Measurements from ENCODE around the gene SERPINB6. TPM values are rescaled to one million over a fixed set of nuclear protein-coding genes. Genes with fewer than 3 reads are reported as not detected.

Gene SERPINB6
- total and polyA plus RNA-seq, 9 of the 15 experiments (the other 6 are each of a cell fraction or from before 2014, with no cell fraction given): 86.6 to 211 (median 143) TPM

DNA sequence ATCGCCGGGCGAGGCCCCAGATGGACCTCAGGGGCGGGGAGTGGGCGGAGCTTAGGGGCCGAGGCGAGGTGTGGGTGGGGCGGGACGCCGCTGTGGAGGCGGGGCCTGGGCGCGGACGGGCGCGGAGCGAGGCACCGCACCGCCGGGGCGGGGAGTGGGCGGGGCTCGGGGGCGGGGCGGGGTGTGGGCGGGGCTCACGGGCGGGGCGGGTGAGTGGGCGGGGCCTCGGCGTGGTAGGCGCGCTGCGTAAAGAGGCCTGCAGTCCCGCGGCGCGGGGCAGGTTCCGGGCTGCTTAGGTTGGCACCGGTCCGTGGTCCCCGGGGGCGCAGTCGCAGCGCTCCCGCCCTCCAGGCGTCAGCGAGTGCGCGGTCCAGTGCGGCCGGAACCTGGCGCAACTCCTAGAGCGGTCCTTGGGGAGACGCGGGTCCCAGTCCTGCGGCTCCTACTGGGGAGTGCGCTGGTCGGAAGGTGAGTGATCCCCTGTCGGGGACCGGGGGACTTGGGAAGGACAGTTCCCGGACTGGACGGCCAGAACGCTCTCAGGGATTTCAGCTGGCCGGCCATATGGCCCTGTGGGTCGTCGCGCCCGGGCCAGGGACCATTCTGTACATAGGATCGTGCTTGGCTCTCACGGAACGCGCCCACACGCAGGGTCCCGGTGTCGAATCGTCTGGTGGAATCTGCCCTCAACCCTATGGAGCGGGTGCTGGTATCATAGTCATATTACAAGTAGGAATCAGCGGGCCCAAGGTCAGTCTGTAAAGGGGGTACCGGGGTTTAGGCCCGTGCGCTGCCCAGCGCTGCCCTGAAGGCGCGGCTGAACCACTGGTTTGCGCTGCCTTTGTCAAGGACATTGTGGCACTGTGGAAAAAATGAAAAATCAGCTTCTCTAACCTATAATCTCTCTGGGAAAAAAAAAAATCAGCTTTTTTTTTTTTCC lies 28.5 kb upstream of the SERPINB6 start, which contains the start of gene NQO2 (continued):
- TF ChIP-seq IFI16 (CRISPR knock-in tag; IDR thresholded peaks at IDR 0.05): no peak
- no peak for TF ChIP-seq ILK (tag; IDR thresholded peaks at IDR 0.05; ENCODE audit: borderline replicate concordance, low read depth)
- peak; percentile 77 to 82 for TF ChIP-seq NRF1 (conservative IDR thresholded peaks at IDR 0.05 in 1 of 2, IDR thresholded peaks at IDR 0.05 in 1 of 2)
- TF ChIP-seq RAD51 (IDR thresholded peaks at IDR 0.05; ENCODE audit: borderline replicate concordance, low read depth): no peak
- TF ChIP-seq TARDBP (IDR thresholded peaks at IDR 0.05): no peak
- TF ChIP-seq ZNF707 (CRISPR knock-in tag; conservative IDR thresholded peaks at IDR 0.05): no peak
- TF ChIP-seq, protein P1, sequence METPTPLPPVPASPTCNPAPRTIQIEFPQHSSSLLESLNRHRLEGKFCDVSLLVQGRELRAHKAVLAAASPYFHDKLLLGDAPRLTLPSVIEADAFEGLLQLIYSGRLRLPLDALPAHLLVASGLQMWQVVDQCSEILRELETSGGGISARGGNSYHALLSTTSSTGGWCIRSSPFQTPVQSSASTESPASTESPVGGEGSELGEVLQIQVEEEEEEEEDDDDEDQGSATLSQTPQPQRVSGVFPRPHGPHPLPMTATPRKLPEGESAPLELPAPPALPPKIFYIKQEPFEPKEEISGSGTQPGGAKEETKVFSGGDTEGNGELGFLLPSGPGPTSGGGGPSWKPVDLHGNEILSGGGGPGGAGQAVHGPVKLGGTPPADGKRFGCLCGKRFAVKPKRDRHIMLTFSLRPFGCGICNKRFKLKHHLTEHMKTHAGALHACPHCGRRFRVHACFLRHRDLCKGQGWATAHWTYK (CRISPR knock-in tag; IDR thresholded peaks at IDR 0.05): peak; percentile 80
- peak; percentile 90 for TF ChIP-seq RBBP5 (IDR thresholded peaks at IDR 0.05; ENCODE audit: borderline replicate concordance, insufficient read depth, low read length, poor library complexity, severe bottlenecking)
- no peak for TF ChIP-seq MTF1 (CRISPR knock-in tag; IDR thresholded peaks at IDR 0.05; ENCODE audit: borderline replicate concordance)
- no peak for TF ChIP-seq KLF10 (CRISPR knock-in tag; IDR thresholded peaks at IDR 0.05)
- peak; percentile 55; the same call in 1 of the 2 replicates for TF ChIP-seq ZBTB1 (CRISPR knock-in tag; IDR thresholded peaks at IDR 0.05; ENCODE audit: borderline replicate concordance, low read depth)
- TF ChIP-seq SMAD1 (IDR thresholded peaks at IDR 0.05; ENCODE audit: low read depth, low read length, partially characterized antibody): peak; percentile 70
- TF ChIP-seq, protein P2, sequence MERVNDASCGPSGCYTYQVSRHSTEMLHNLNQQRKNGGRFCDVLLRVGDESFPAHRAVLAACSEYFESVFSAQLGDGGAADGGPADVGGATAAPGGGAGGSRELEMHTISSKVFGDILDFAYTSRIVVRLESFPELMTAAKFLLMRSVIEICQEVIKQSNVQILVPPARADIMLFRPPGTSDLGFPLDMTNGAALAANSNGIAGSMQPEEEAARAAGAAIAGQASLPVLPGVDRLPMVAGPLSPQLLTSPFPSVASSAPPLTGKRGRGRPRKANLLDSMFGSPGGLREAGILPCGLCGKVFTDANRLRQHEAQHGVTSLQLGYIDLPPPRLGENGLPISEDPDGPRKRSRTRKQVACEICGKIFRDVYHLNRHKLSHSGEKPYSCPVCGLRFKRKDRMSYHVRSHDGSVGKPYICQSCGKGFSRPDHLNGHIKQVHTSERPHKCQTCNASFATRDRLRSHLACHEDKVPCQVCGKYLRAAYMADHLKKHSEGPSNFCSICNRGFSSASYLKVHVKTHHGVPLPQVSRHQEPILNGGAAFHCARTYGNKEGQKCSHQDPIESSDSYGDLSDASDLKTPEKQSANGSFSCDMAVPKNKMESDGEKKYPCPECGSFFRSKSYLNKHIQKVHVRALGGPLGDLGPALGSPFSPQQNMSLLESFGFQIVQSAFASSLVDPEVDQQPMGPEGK (CRISPR knock-in tag; IDR thresholded peaks at IDR 0.05; ENCODE audit: borderline replicate concordance): no peak
- TF ChIP-seq ASH1L (IDR thresholded peaks at IDR 0.05; ENCODE audit: borderline replicate concordance, low read depth, partially characterized antibody): no peak
- TF ChIP-seq, protein P3, sequence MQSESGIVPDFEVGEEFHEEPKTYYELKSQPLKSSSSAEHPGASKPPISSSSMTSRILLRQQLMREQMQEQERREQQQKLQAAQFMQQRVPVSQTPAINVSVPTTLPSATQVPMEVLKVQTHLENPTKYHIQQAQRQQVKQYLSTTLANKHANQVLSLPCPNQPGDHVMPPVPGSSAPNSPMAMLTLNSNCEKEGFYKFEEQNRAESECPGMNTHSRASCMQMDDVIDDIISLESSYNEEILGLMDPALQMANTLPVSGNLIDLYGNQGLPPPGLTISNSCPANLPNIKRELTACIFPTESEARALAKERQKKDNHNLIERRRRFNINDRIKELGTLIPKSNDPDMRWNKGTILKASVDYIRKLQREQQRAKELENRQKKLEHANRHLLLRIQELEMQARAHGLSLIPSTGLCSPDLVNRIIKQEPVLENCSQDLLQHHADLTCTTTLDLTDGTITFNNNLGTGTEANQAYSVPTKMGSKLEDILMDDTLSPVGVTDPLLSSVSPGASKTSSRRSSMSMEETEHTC (IDR thresholded peaks at IDR 0.05): no peak
- TF ChIP-seq PTRF (tag; IDR thresholded peaks at IDR 0.05): no peak

All from K562 (cell line).